Coronary artery (tissue), 2 donors: Measurements from ENCODE around the gene SFTA2.

Experiments used
- DNase-seq: peaks from one replicate; pipeline ENCODE4 v3.0.0-alpha.2; 2017; ENCODE audit warnings: low spot score
- H3K27ac ChIP-seq, 2 donors: fragments of 200-600 bp; sonication (generic); one replicate each; pipeline ENCODE4 v1.5.1; 2016 to 2019
- H3K4me3 ChIP-seq: fragments of 200-600 bp; sonication (generic); 2 replicates; pipeline ENCODE4 v1.5.1; 2016; ENCODE audit warnings: mild to moderate bottlenecking, moderate library complexity
- CTCF ChIP-seq: fragments of 200-600 bp; sonication (generic); IDR thresholded peaks from one replicate; pipeline ENCODE4 v1.5.1; 2019; ENCODE audit warnings: antibody characterized with exemption

Gene SFTA2

GRCh38 chr6:30966154-30966553 is 34.2 kb upstream of the SFTA2 start:
- no peak overlapping the region for H3K4me3 ChIP-seq
- no peak for DNase-seq
- no peak overlapping the region for H3K27ac ChIP-seq
- no peak for TF ChIP-seq CTCF

- DNase-seq = no peak
- Histone ChIP-seq H3K4me3 (no peak overlapping the region), H3K27ac (no peak overlapping the region)
- TF ChIP-seq CTCF = no peak
Observed at GRCh38 chr6:30965140-30965601, 33.2 kb upstream of the SFTA2 start.

- DNase-seq = no peak
- TF ChIP-seq CTCF = no peak
- H3K4me3 ChIP-seq = no peak overlapping the region
- no peak overlapping the region for H3K27ac ChIP-seq
Observed at GRCh38 chr6:30964075-30964474, 32.1 kb upstream of the SFTA2 start.

- Histone ChIP-seq H3K4me3 (no peak overlapping the region), H3K27ac (no peak overlapping the region)
- no peak for DNase-seq
- TF ChIP-seq CTCF = no peak
Observed at GRCh38 chr6:30963641-30964040, 31.7 kb upstream of the SFTA2 start.

GRCh38 chr6:30962716-30963115 is 30.7 kb upstream of the SFTA2 start:
- H3K27ac ChIP-seq = no peak overlapping the region
- TF ChIP-seq CTCF = no peak
- no peak overlapping the region for H3K4me3 ChIP-seq
- no peak for DNase-seq

- H3K4me3 ChIP-seq = no peak overlapping the region
- DNase-seq = no peak
- TF ChIP-seq CTCF = no peak
- no peak overlapping the region for H3K27ac ChIP-seq
Observed at GRCh38 chr6:30960907-30961673, 29.1 kb upstream of the SFTA2 start.

- Histone ChIP-seq H3K27ac (no peak overlapping the region), H3K4me3 (no peak overlapping the region)
- TF ChIP-seq CTCF = no peak
- no peak for DNase-seq
Observed at GRCh38 chr6:30957716-30958115, 25.7 kb upstream of the SFTA2 start.
